IMR-90 (cell line): Measurements from ENCODE around the gene PLCB4. TPM values are rescaled to one million over a fixed set of nuclear protein-coding genes. Genes with fewer than 3 reads are reported as not detected.

Experiments used
- ATAC-seq: fragments of 200-7000 bp; cut with Tn5 transposase; 2 replicates; pipeline ENCODE4 v1.9.1; 2020; ENCODE audit warnings: low read depth, mild to moderate bottlenecking, moderate library complexity
- BruUV-seq: library from RNA; stranded (reverse); fragments of 400-500 nt; replicated peaks from 2 replicates; lab custom pipeline; 2021; lab: Mats Ljungman, UMichigan
- CTCF ChIA-PET: fragments of 300-600 bp; formaldehyde crosslinking; extraction: SDS; loops from one replicate; lab custom pipeline; 2021; ENCODE audit warnings: antibody characterized with exemption; lab: Yijun Ruan, JAX
- POLR2A ChIA-PET: fragments of 300-600 bp; sonication (Branson Sonifier 250); formaldehyde crosslinking; loops from one replicate; lab custom pipeline; 2022; ENCODE audit warnings: antibody characterized with exemption; ENCODE audit not compliant: unreplicated experiment; lab: Charles Lee
- DNase-seq: peaks from one replicate; pipeline ENCODE4 v3.0.0; 2013
- H2AFZ ChIP-seq: replicated peaks from 2 replicates; pipeline ENCODE3; 2013; ENCODE audit warnings: low read length, mild to moderate bottlenecking; ENCODE audit not compliant: poor library complexity
- H2AK5ac ChIP-seq: 2 replicates; pipeline ENCODE4 v1.6.1; 2013; ENCODE audit warnings: low read depth, low read length, inconsistent platforms
- H2AK9ac ChIP-seq: replicated peaks from 2 replicates; pipeline ENCODE3; 2013; ENCODE audit warnings: mild to moderate bottlenecking, low read depth, low read length, moderate library complexity; ENCODE audit not compliant: poor library complexity
- H2BK120ac ChIP-seq: 2 replicates; pipeline ENCODE4 v1.6.1; 2013; ENCODE audit warnings: low read depth, low read length, inconsistent platforms
- H2BK15ac ChIP-seq: 3 replicates; pipeline ENCODE4 v1.6.1; 2013; ENCODE audit warnings: low read depth, low read length, inconsistent platforms
- H2BK20ac ChIP-seq: 2 replicates; pipeline ENCODE4 v1.6.1; 2013; ENCODE audit warnings: low read depth, mild to moderate bottlenecking, inconsistent platforms, low read length, moderate library complexity
- H2BK5ac ChIP-seq: 2 replicates; pipeline ENCODE4 v1.6.1; 2013; ENCODE audit warnings: mild to moderate bottlenecking, low read depth, low read length, inconsistent platforms; ENCODE audit not compliant: poor library complexity, severe bottlenecking
- H3K14ac ChIP-seq: replicated peaks from 2 replicates; pipeline ENCODE4 v1.6.1; 2013; ENCODE audit warnings: low read depth, low read length, inconsistent platforms
- H3K18ac ChIP-seq: 2 replicates; pipeline ENCODE4 v1.6.1; 2013; ENCODE audit warnings: low read depth, low read length, control low read depth
- H3K23ac ChIP-seq: 2 replicates; pipeline ENCODE4 v1.6.1; 2013; ENCODE audit warnings: low read depth, low read length, inconsistent platforms
- H3K27ac ChIP-seq: 2 replicates; pipeline ENCODE4 v1.5.1; 2013; ENCODE audit warnings: mild to moderate bottlenecking, control low read depth, low read length; ENCODE audit not compliant: insufficient read depth
- H3K27me3 ChIP-seq: 2 replicates; pipeline ENCODE4 v1.6.1; 2013; ENCODE audit warnings: low read length; ENCODE audit not compliant: control insufficient read depth, insufficient read depth
- H3K36me3 ChIP-seq: 2 replicates; pipeline ENCODE4 v1.6.1; 2013; ENCODE audit warnings: low read length, mixed read lengths; ENCODE audit not compliant: control insufficient read depth, insufficient read depth
- H3K4ac ChIP-seq: 2 replicates; pipeline ENCODE4 v1.6.1; 2013; ENCODE audit warnings: low read depth, low read length, inconsistent platforms
- H3K4me1 ChIP-seq: 2 replicates; pipeline ENCODE4 v1.6.1; 2013; ENCODE audit warnings: low read length, mixed read lengths; ENCODE audit not compliant: control insufficient read depth, insufficient read depth
- H3K4me2 ChIP-seq: 2 replicates; pipeline ENCODE4 v1.6.1; 2013; ENCODE audit warnings: low read depth, mild to moderate bottlenecking, control low read depth, low read length, moderate library complexity
- H3K4me3 ChIP-seq: 2 replicates; pipeline ENCODE4 v1.5.1; 2013; ENCODE audit warnings: low read depth, mild to moderate bottlenecking, control low read depth, low read length, moderate library complexity; ENCODE audit not compliant: insufficient read depth
- H3K56ac ChIP-seq: 2 replicates; pipeline ENCODE4 v1.6.1; 2013; ENCODE audit warnings: low read length, inconsistent platforms; ENCODE audit not compliant: insufficient read depth; ENCODE audit errors: extremely low read depth
- H3K79me1 ChIP-seq, 2 experiments: 2 replicates each; pipeline ENCODE4 v1.6.1; 2013; ENCODE audit warnings: low read length in 2 of 2, inconsistent platforms in 1 of 2, low read depth in 1 of 2
- H3K9ac ChIP-seq: 2 replicates; pipeline ENCODE4 v1.6.1; 2013; ENCODE audit warnings: low read depth, low read length, control low read depth
- H3K9me1 ChIP-seq: 2 replicates; pipeline ENCODE4 v1.6.1; 2013; ENCODE audit warnings: low read length, inconsistent platforms; ENCODE audit not compliant: insufficient read depth
- H3K9me3 ChIP-seq: 2 replicates; pipeline ENCODE4 v1.6.1; 2013; ENCODE audit warnings: low read length; ENCODE audit not compliant: control insufficient read depth, insufficient read depth
- H4K20me1 ChIP-seq: 2 replicates; pipeline ENCODE4 v1.6.1; 2013; ENCODE audit warnings: low read length, inconsistent platforms; ENCODE audit not compliant: insufficient read depth
- H4K5ac ChIP-seq: 2 replicates; pipeline ENCODE4 v1.6.1; 2013; ENCODE audit warnings: mild to moderate bottlenecking, low read depth, low read length, control low read depth
- H4K8ac ChIP-seq, 2 experiments: 2 replicates each; pipeline ENCODE4 v1.6.1; 2013; ENCODE audit warnings: low read depth in 2 of 2, low read length in 2 of 2, control low read depth in 1 of 2, inconsistent platforms in 1 of 2
- H4K91ac ChIP-seq: 2 replicates; pipeline ENCODE4 v1.6.1; 2013; ENCODE audit warnings: low read depth, low read length, inconsistent platforms; ENCODE audit not compliant: insufficient read depth
- CEBPB ChIP-seq: IDR thresholded peaks from 2 replicates; pipeline ENCODE4 v1.6.1; 2012; ENCODE audit warnings: low read depth, low read length, improper control_type of control experiment
- MAZ ChIP-seq: IDR thresholded peaks from 2 replicates; pipeline ENCODE4 v1.6.1; 2012; ENCODE audit warnings: low read depth, mild to moderate bottlenecking, low read length, improper control_type of control experiment, moderate library complexity, borderline replicate concordance
- NFE2L2 ChIP-seq: fragments of 150-350 bp; IDR thresholded peaks from 2 replicates; pipeline ENCODE4 v1.6.1; 2016; ENCODE audit warnings: low read depth, mild to moderate bottlenecking, low read length
- RFX5 ChIP-seq: IDR thresholded peaks from 2 replicates; pipeline ENCODE4 v1.8.0; 2012; ENCODE audit warnings: low read depth, mild to moderate bottlenecking, low read length, moderate library complexity
- dilution Hi-C: fragments of 300-500 bp; cut with HindIII; formaldehyde crosslinking; loops from one replicate; pipeline ENCODE4 v1.14.3; 2018; ENCODE audit warnings: low sequenced_read_pairs; ENCODE audit not compliant: unreplicated experiment
- in situ Hi-C: fragments of 300-500 bp; cut with MboI; formaldehyde crosslinking; loops from 3 replicates; pipeline ENCODE4 v1.14.3; 2019; ENCODE audit warnings: low sequenced_read_pairs, inconsistent platforms, mixed read lengths
- intact Hi-C: fragments of 100-400 bp; cut with micrococcal nuclease; formaldehyde crosslinking; loops from 2 replicates; pipeline ENCODE4 v1.10.0; 2022
- polyA plus RNA-seq, 3 experiments: library from polyadenylated mRNA; depleted of rRNA; stranded (reverse); fragments of >200 nt; gene quantifications; 2 replicates each; pipeline ENCODE4 v1.2.3, GENCODE V29; 2012; ENCODE audit warnings: low replicate concordance in 1 of 3
- total RNA-seq: library from RNA; depleted of rRNA; stranded (reverse); fragments of >200 nt; gene quantifications from 2 replicates; pipeline ENCODE4 v1.2.3, GENCODE V29; 2012
- TF ChIP-seq, protein P1 (sequence below): conservative IDR thresholded peaks from 2 replicates; pipeline ENCODE4 v1.5.1; 2012; ENCODE audit warnings: mild to moderate bottlenecking, low read depth, low read length, improper control_type of control experiment
- TF ChIP-seq, protein P2 (sequence below): fragments of 150-350 bp; IDR thresholded peaks from 2 replicates; pipeline ENCODE4 v1.6.1; 2017; ENCODE audit warnings: mild to moderate bottlenecking, antibody characterized with exemption, low read length, low read depth

Gene PLCB4
- total and polyA plus RNA-seq, 2 of the 4 experiments (the other 2 are of a cell fraction) = 12.5 to 24.0 TPM

DNA sequence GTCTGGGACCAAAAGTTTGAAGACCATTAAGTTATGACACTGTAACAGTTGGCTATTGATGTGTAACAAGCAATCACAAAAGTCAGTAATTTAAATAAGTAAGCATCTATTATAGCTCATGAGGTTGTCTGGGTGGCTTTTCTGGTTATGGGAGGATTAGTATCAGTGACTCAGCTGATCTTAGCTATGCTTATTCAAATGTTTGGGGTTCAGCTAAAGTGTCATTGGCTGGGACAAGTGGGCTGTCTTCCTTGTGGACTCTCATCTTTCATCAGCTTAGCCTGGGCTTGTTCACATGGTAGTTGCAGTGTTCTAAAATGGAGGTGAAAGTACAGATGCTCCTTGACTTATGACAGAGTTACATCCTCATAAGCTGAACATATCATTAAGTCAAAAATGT lies 370.9 kb downstream of the PLCB4 start:
- Histone ChIP-seq H3K4me2 (no peak overlapping the region), H2BK20ac (no peak overlapping the region), H3K4ac (no peak overlapping the region), H3K9ac (no peak overlapping the region), H3K36me3 (peaks cover 23% of the 10 kb centered on the region), H3K9me3 (peaks cover 3% of the 10 kb centered on the region), H2AFZ (no peak overlapping the region), H3K23ac (no peak overlapping the region), H3K79me1 (no peaks in the 10 kb centered on the region; a peak in 2 of 4 replicates), H2BK120ac (no peak overlapping the region), H3K4me3 (no peak overlapping the region), H4K91ac (no peak overlapping the region), H2BK5ac (no peak overlapping the region), H3K56ac (no peak overlapping the region), H4K8ac (no peak overlapping the region), H3K27ac (no peak overlapping the region), H2AK5ac (no peak overlapping the region), H3K14ac (no peak overlapping the region), H3K18ac (no peak overlapping the region), H4K5ac (no peak overlapping the region), H3K27me3 (no peaks in the 10 kb centered on the region), H2AK9ac (no peak overlapping the region), H4K20me1 (no peaks in the 10 kb centered on the region), H2BK15ac (no peak overlapping the region), H3K4me1 (no peaks in the 10 kb centered on the region; the same call in 1 of the 2 replicates), H3K9me1 (no peaks in the 10 kb centered on the region; the same call in 1 of the 2 replicates)
- dilution Hi-C loops (no loop called here), in situ Hi-C loops (no loop called here), intact Hi-C loops (no loop called here)
- BruUV-seq = no TSS peak
- no peak for ATAC-seq
- DNase-seq = no peak
- POLR2A ChIA-PET = no interaction called here
- TF ChIP-seq, protein P1, sequence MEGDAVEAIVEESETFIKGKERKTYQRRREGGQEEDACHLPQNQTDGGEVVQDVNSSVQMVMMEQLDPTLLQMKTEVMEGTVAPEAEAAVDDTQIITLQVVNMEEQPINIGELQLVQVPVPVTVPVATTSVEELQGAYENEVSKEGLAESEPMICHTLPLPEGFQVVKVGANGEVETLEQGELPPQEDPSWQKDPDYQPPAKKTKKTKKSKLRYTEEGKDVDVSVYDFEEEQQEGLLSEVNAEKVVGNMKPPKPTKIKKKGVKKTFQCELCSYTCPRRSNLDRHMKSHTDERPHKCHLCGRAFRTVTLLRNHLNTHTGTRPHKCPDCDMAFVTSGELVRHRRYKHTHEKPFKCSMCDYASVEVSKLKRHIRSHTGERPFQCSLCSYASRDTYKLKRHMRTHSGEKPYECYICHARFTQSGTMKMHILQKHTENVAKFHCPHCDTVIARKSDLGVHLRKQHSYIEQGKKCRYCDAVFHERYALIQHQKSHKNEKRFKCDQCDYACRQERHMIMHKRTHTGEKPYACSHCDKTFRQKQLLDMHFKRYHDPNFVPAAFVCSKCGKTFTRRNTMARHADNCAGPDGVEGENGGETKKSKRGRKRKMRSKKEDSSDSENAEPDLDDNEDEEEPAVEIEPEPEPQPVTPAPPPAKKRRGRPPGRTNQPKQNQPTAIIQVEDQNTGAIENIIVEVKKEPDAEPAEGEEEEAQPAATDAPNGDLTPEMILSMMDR = no peak
- TF ChIP-seq RFX5 (no peak), MAZ (no peak), NFE2L2 (0 out of 2 replicates have a peak, but pooled peaks have one; percentile 11), CEBPB (no peak)
- TF ChIP-seq, protein P2, sequence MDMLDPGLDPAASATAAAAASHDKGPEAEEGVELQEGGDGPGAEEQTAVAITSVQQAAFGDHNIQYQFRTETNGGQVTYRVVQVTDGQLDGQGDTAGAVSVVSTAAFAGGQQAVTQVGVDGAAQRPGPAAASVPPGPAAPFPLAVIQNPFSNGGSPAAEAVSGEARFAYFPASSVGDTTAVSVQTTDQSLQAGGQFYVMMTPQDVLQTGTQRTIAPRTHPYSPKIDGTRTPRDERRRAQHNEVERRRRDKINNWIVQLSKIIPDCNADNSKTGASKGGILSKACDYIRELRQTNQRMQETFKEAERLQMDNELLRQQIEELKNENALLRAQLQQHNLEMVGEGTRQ = no peak
- CTCF ChIA-PET = no interaction called here
